ENCODE data around the gene HOXB1. TPM values are rescaled to one million over a fixed set of nuclear protein-coding genes. Genes with fewer than 3 reads are reported as not detected.

HOXB1 gene
- total RNA-seq, 4 donors from 2014 or later: not detected

- peaks cover 0 to 15% (median 5%) of the 10 kb centered on the region in 3 donors for H3K4me1 ChIP-seq
- ATAC-seq: no peak
- H3K9me3 ChIP-seq: no peaks in the 10 kb centered on the region
- H3K4me3 ChIP-seq: no peak overlapping the region
- H3K27me3 ChIP-seq: peaks cover 15% of the 10 kb centered on the region
- no peak overlapping the region for H3K27ac ChIP-seq
- TF ChIP-seq POLR2AphosphoS5 (IDR thresholded peaks at IDR 0.05): no peak
- peak in 1 of 4 experiments; percentile 19 for TF ChIP-seq CTCF (IDR thresholded peaks at IDR 0.05)
- no peak for TF ChIP-seq POLR2A (IDR thresholded peaks at IDR 0.05)
- no peak for TF ChIP-seq EP300 (IDR thresholded peaks at IDR 0.05)
- 47 to 49% methylated on average over 5 to 6 of the region's 6 CpGs for WGBS, 2 donors (ENCODE audit: low coverage in 1 of 2)
- H3K36me3 ChIP-seq: no peaks in the 10 kb centered on the region
These were observed 7.8 kb downstream of the HOXB1 start for GRCh38 chr17:48523010-48523409.

- no peak for ATAC-seq
- TF ChIP-seq EP300 (IDR thresholded peaks at IDR 0.05) (no peak), POLR2A (IDR thresholded peaks at IDR 0.05) (no peak), CTCF (IDR thresholded peaks at IDR 0.05) (no peak), POLR2AphosphoS5 (IDR thresholded peaks at IDR 0.05) (no peak)
- Histone ChIP-seq H3K4me3 (no peak overlapping the region), H3K9me3 (no peaks in the 10 kb centered on the region), H3K4me1 (peaks cover 0 to 15% (median 5%) of the 10 kb centered on the region in 3 donors), H3K27ac (peak overlapping the region in 2 of 4 donors; percentile 5 to 26), H3K36me3 (no peaks in the 10 kb centered on the region), H3K27me3 (peaks cover 9% of the 10 kb centered on the region)
- WGBS, 2 donors (ENCODE audit: low coverage in 1 of 2): 20 to 30% methylated on average over 2 to 4 of the region's 8 CpGs
These were observed 8.7 kb downstream of the HOXB1 start for GRCh38 chr17:48522031-48522653.

- no peak overlapping the region for H3K27ac ChIP-seq
- H3K9me3 ChIP-seq: no peaks in the 10 kb centered on the region
- ATAC-seq: no peak
- no peak for TF ChIP-seq POLR2AphosphoS5 (IDR thresholded peaks at IDR 0.05)
- TF ChIP-seq CTCF (IDR thresholded peaks at IDR 0.05): no peak
- no peak for TF ChIP-seq POLR2A (IDR thresholded peaks at IDR 0.05)
- TF ChIP-seq EP300 (IDR thresholded peaks at IDR 0.05): no peak
- peaks cover 0 to 15% (median 5%) of the 10 kb centered on the region in 3 donors for H3K4me1 ChIP-seq
- H3K27me3 ChIP-seq: no peaks in the 10 kb centered on the region
- WGBS, 2 donors (ENCODE audit: low coverage in 1 of 2): 63% methylated on average over 1 of the region's 1 CpG; no CpG with 5 or more reads in 1 of the 2 donors
- H3K4me3 ChIP-seq: no peak overlapping the region
- no peaks in the 10 kb centered on the region for H3K36me3 ChIP-seq
These were observed 10.2 kb downstream of the HOXB1 start for GRCh38 chr17:48520631-48521079.

GRCh38 chr17:48519427-48519826 lies 11.4 kb downstream of the HOXB1 start:
- H3K4me3 ChIP-seq: no peak overlapping the region
- TF ChIP-seq POLR2AphosphoS5 (IDR thresholded peaks at IDR 0.05) (no peak), CTCF (IDR thresholded peaks at IDR 0.05) (no peak), EP300 (IDR thresholded peaks at IDR 0.05) (no peak)

GRCh38 chr17:48517478-48517877 lies 13.3 kb downstream of the HOXB1 start:
- H3K4me1 ChIP-seq: peaks cover 0 to 9% (median 5%) of the 10 kb centered on the region in 3 donors
- 50% methylated on average over 3 of the region's 3 CpGs; no CpG with 5 or more reads in 1 of the 2 donors for WGBS, 2 donors (ENCODE audit: low coverage in 1 of 2)
- H3K9me3 ChIP-seq: no peaks in the 10 kb centered on the region
- H3K36me3 ChIP-seq: no peaks in the 10 kb centered on the region
- no peak for TF ChIP-seq CTCF (IDR thresholded peaks at IDR 0.05)
- no peak for TF ChIP-seq POLR2A (IDR thresholded peaks at IDR 0.05)
- TF ChIP-seq POLR2AphosphoS5 (IDR thresholded peaks at IDR 0.05): no peak
- no peak for TF ChIP-seq EP300 (IDR thresholded peaks at IDR 0.05)
- H3K27ac ChIP-seq: no peak overlapping the region
- peaks cover 6% of the 10 kb centered on the region for H3K27me3 ChIP-seq
- ATAC-seq: no peak
- no peak overlapping the region for H3K4me3 ChIP-seq

More at GRCh38 chr17:48519427-48519826, 11.4 kb downstream of the HOXB1 start:
- WGBS, 2 donors (ENCODE audit: low coverage in 1 of 2): 50 to 87% methylated on average over 2 to 5 of the region's 5 CpGs
- H3K36me3 ChIP-seq: no peaks in the 10 kb centered on the region
- H3K27me3 ChIP-seq: no peaks in the 10 kb centered on the region
- no peak for ATAC-seq
- peaks cover 0 to 15% (median 5%) of the 10 kb centered on the region in 3 donors for H3K4me1 ChIP-seq
- no peak overlapping the region for H3K27ac ChIP-seq
- no peaks in the 10 kb centered on the region for H3K9me3 ChIP-seq
